Activated CD4-positive, alpha-beta T cell treated with anti-CD3 and anti-CD28 coated beads for 36 hours (primary cell): Measurements from ENCODE around the gene CLEC16A. TPM values are rescaled to one million over a fixed set of nuclear protein-coding genes. Genes with fewer than 3 reads are reported as not detected.
"Not testable (repeated sequence)": the region's sequence is repeated elsewhere in the genome, so short reads cannot be mapped to it uniquely, and the experiment has no call there.

ENCODE experiments used
- ATAC-seq: fragments of 200-7000 bp; cut with Tn5 transposase; one replicate; pipeline ENCODE4 v1.10.0; 2021; ENCODE audit warnings: mild to moderate bottlenecking, moderate library complexity
- CTCF ChIA-PET: fragments of 350-600 bp; sonication (Branson Sonifier 250); formaldehyde crosslinking; loops from one replicate; lab custom pipeline; 2021; ENCODE audit warnings: antibody characterized with exemption; lab: Charles Lee
- POLR2A ChIA-PET: fragments of 350-600 bp; sonication (Branson Sonifier 250); formaldehyde crosslinking; loops from one replicate; lab custom pipeline; 2021; ENCODE audit warnings: antibody characterized with exemption, inconsistent platforms; lab: Charles Lee
- DNase-seq: peaks from one replicate; pipeline ENCODE4 v3.0.0-alpha.2; 2020
- H3K27ac Mint-ChIP-seq: one replicate; pipeline ENCODE4 v1.8.0; 2021; ENCODE audit warnings: mixed read lengths
- H3K27me3 Mint-ChIP-seq: one replicate; pipeline ENCODE4 v1.8.0; 2021; ENCODE audit warnings: mixed read lengths
- H3K36me3 Mint-ChIP-seq: one replicate; pipeline ENCODE4 v1.8.0; 2021; ENCODE audit warnings: low read depth, mixed read lengths
- H3K4me1 Mint-ChIP-seq: one replicate; pipeline ENCODE4 v1.8.0; 2021; ENCODE audit warnings: mixed read lengths
- H3K4me3 Mint-ChIP-seq: one replicate; pipeline ENCODE4 v1.8.0; 2021; ENCODE audit warnings: mild to moderate bottlenecking, moderate library complexity, mixed read lengths
- H3K9me3 Mint-ChIP-seq: one replicate; pipeline ENCODE4 v1.8.0; 2021; ENCODE audit warnings: low read depth, mixed read lengths
- intact Hi-C, 2 experiments: fragments of 100-400 bp; cut with DNase I in 1 of 2; cut with micrococcal nuclease in 1 of 2; formaldehyde crosslinking; loops; one replicate each; pipeline versions ENCODE4 v1.14.2 to v1.15.1; 2022 to 2024; cut with DNase I, micrococcal nuclease
- total RNA-seq, 2 experiments: library from RNA; stranded (reverse); gene quantifications; one replicate each; pipeline ENCODE4 v1.2.3, GENCODE V29; 2021

Gene CLEC16A
- total RNA-seq, 2 experiments from 2014 or later, result 23.5 to 25.4 TPM

- no peak for ATAC-seq
- intact Hi-C loops, result loop anchor here (5.0 to 10.0 kb wide), 6 partner anchors 199 to 1977 kb away; partner anchors contain the start of genes HAPSTR1 (in 1 of the 2), NUBP1 (in 1 of the 2), SNX29 (in 1 of the 2) and USP7 (in 1 of the 2)
- H3K4me1 Mint-ChIP-seq, result peaks cover 75% of the 10 kb centered on the region
- no peaks in the 10 kb centered on the region for H3K9me3 Mint-ChIP-seq
- ChIA-PET POLR2A (interaction anchor here (0.6 to 0.7 kb wide), 3 partner anchors 25 to 342 kb away, joined by 3 to 5 read pairs (median 4); no protein-coding TSS in a partner anchor), CTCF (interaction anchor here (0.7 to 2.6 kb wide), 6 partner anchors 9 to 426 kb away, joined by 3 to 9 read pairs (median 3); no protein-coding TSS in a partner anchor)
- H3K4me3 Mint-ChIP-seq, result peak overlapping the region; percentile 95
- DNase-seq, result peak; percentile 27
- peaks cover 28% of the 10 kb centered on the region for H3K36me3 Mint-ChIP-seq
- H3K27me3 Mint-ChIP-seq, result no peaks in the 10 kb centered on the region
- H3K27ac Mint-ChIP-seq, result peak overlapping the region; percentile 87
These were observed 3.0 kb upstream of the CLEC16A start for GRCh38 chr16:10941127-10941933.

GRCh38 chr16:10941935-10942351 lies 2.4 kb upstream of the CLEC16A start:
- ChIA-PET CTCF (interaction anchor here (0.7 to 1.4 kb wide), 5 partner anchors 9 to 427 kb away, joined by 3 to 4 read pairs (median 3); no protein-coding TSS in a partner anchor), POLR2A (interaction anchor here (0.6 to 0.9 kb wide), 2 partner anchors 23 to 198 kb away, joined by 3 to 4 read pairs; partner anchors contain the start of gene NUBP1)
- intact Hi-C loops, result loop anchor here (1.0 to 10.0 kb wide), 11 partner anchors 71 to 1977 kb away; partner anchors contain the start of genes HAPSTR1 (in 1 of the 2), NUBP1 (in 1 of the 2), RMI2 (in 1 of the 2) and SNN (in 1 of the 2)
- peaks cover 24% of the 10 kb centered on the region for H3K36me3 Mint-ChIP-seq
- not testable (repeated sequence) for ATAC-seq, H3K27ac Mint-ChIP-seq, H3K9me3 Mint-ChIP-seq, H3K27me3 Mint-ChIP-seq
- peaks cover 72% of the 10 kb centered on the region for H3K4me1 Mint-ChIP-seq
- peak; percentile 29 for DNase-seq
- H3K4me3 Mint-ChIP-seq, result peak overlapping the region; percentile 95

GRCh38 chr16:10942352-10943063 lies 1.9 kb upstream of the CLEC16A start, which contains the start of gene DEXI:
TSS of gene DEXI (minus strand) at chr16:10942468. CDS start at chr16:10942005, 463 bp downstream.
- Mint-ChIP-seq H3K4me3 (peak within 1 kb of the TSS; percentile 95), H3K27me3 (no peaks in the 10 kb centered on the region), H3K9me3 (no peaks in the 10 kb centered on the region), H3K36me3 (peaks cover 24% of the 10 kb centered on the region), H3K4me1 (peaks cover 72% of the 10 kb centered on the region), H3K27ac (peak within 1 kb of the TSS; percentile 87)
- ChIA-PET CTCF (interaction anchor here (0.7 to 1.4 kb wide), 5 partner anchors 10 to 109 kb away, joined by 3 to 4 read pairs (median 3); no protein-coding TSS in a partner anchor), POLR2A (interaction anchor here (0.6 to 0.9 kb wide), 3 partner anchors 24 to 553 kb away, joined by 3 to 4 read pairs (median 3); partner anchors contain the start of gene NUBP1)
- DNase-seq (peak; percentile 97), ATAC-seq (peak; percentile 82)
- intact Hi-C loops, result loop anchor here (1.0 to 10.0 kb wide), 11 partner anchors 72 to 1978 kb away; partner anchors contain the start of genes HAPSTR1 (in 1 of the 2), NUBP1 (in 1 of the 2), RMI2 (in 1 of the 2) and SNN (in 1 of the 2)

GRCh38 chr16:10943064-10943353 lies 1.4 kb upstream of the CLEC16A start:
- Mint-ChIP-seq H3K9me3 (no peaks in the 10 kb centered on the region), H3K27ac (peak overlapping the region; percentile 65), H3K4me1 (peaks cover 69% of the 10 kb centered on the region), H3K4me3 (peak overlapping the region; percentile 95), H3K36me3 (peaks cover 23% of the 10 kb centered on the region), H3K27me3 (no peaks in the 10 kb centered on the region)
- ATAC-seq, result no peak
- no peak for DNase-seq
- CTCF ChIA-PET, result interaction anchor here (0.8 kb wide), 1 partner anchor 109 kb away, joined by 3 read pairs; no protein-coding TSS in a partner anchor
- POLR2A ChIA-PET, result no interaction called here
- intact Hi-C loops, result loop anchor here (2.0 to 10.0 kb wide), 8 partner anchors 72 to 1978 kb away; partner anchors contain the start of genes HAPSTR1 (in 1 of the 2), NUBP1 (in 1 of the 2), SNN (in 1 of the 2) and SNX29 (in 1 of the 2)

- H3K4me3 Mint-ChIP-seq, result peak overlapping the region; percentile 89
- ATAC-seq (no peak), DNase-seq (no peak)
- ChIA-PET POLR2A (interaction anchor here (0.5 kb wide), 1 partner anchor 311 kb away, joined by 3 read pairs; the partner anchor contains the start of gene SOCS1), CTCF (interaction anchor here (0.8 to 2.4 kb wide), 4 partner anchors 9 to 19 kb away, joined by 3 to 13 read pairs (median 7); no protein-coding TSS in a partner anchor)
- peaks cover 11% of the 10 kb centered on the region for H3K36me3 Mint-ChIP-seq
- H3K27me3 Mint-ChIP-seq, result no peaks in the 10 kb centered on the region
- intact Hi-C loops, result loop anchor here in 1 of 2 experiments (2.0 to 10.0 kb wide), 4 partner anchors 642 to 1980 kb away; partner anchors contain the start of genes LITAF, RSL1D1, TXNDC11 and USP7
- H3K4me1 Mint-ChIP-seq, result peaks cover 70% of the 10 kb centered on the region
- peak overlapping the region; percentile 80 for H3K27ac Mint-ChIP-seq
- no peaks in the 10 kb centered on the region for H3K9me3 Mint-ChIP-seq
These were observed 862 bp downstream of the CLEC16A start for GRCh38 chr16:10945065-10945787.

GRCh38 chr16:10946308-10946707 lies 1.9 kb downstream of the CLEC16A start:
- Mint-ChIP-seq H3K4me3 (peak overlapping the region; percentile 89), H3K4me1 (peaks cover 66% of the 10 kb centered on the region), H3K27ac (no peak overlapping the region), H3K36me3 (peaks cover 4% of the 10 kb centered on the region), H3K27me3 (no peaks in the 10 kb centered on the region), H3K9me3 (no peaks in the 10 kb centered on the region)
- DNase-seq, result no peak
- no peak for ATAC-seq
- POLR2A ChIA-PET, result no interaction called here
- intact Hi-C loops, result loop anchor here in 1 of 2 experiments (10.0 kb wide), 1 partner anchor 1982 kb away; the partner anchor contains the start of gene USP7
- CTCF ChIA-PET, result interaction anchor here (1.1 to 1.5 kb wide), 2 partner anchors 8 to 11 kb away, joined by 3 to 13 read pairs; no protein-coding TSS in a partner anchor

- Mint-ChIP-seq H3K36me3 (peaks cover 4% of the 10 kb centered on the region), H3K27ac (no peak overlapping the region), H3K4me1 (peaks cover 71% of the 10 kb centered on the region), H3K27me3 (no peaks in the 10 kb centered on the region), H3K9me3 (no peaks in the 10 kb centered on the region), H3K4me3 (no peak overlapping the region)
- ATAC-seq (no peak), DNase-seq (no peak)
- POLR2A ChIA-PET, result no interaction called here
- intact Hi-C loops, result loop anchor here in 1 of 2 experiments (10.0 kb wide), 1 partner anchor 1982 kb away; the partner anchor contains the start of gene USP7
- CTCF ChIA-PET, result interaction anchor here (1.1 to 9.4 kb wide), 2 partner anchors 10 to 17 kb away, joined by 3 to 121 read pairs; no protein-coding TSS in a partner anchor
These were observed 2.9 kb downstream of the CLEC16A start for GRCh38 chr16:10947211-10947787.

GRCh38 chr16:10949424-10949970 lies 5.1 kb downstream of the CLEC16A start:
- intact Hi-C loops, result loop anchor here in 1 of 2 experiments (10.0 kb wide), 1 partner anchor 1985 kb away; the partner anchor contains the start of gene USP7
- Mint-ChIP-seq H3K4me3 (no peak overlapping the region), H3K4me1 (peaks cover 63% of the 10 kb centered on the region)

GRCh38 chr16:10950393-10950792 lies 6.0 kb downstream of the CLEC16A start:
- intact Hi-C loops, result loop anchor here (5.0 to 10.0 kb wide), 3 partner anchors 544 to 764 kb away; no protein-coding TSS in a partner anchor
- no peaks in the 10 kb centered on the region for H3K27me3 Mint-ChIP-seq
- peaks cover 4% of the 10 kb centered on the region for H3K36me3 Mint-ChIP-seq
- CTCF ChIA-PET, result interaction anchor here (0.7 to 9.4 kb wide), 9 partner anchors 10 to 791 kb away, joined by 3 to 121 read pairs (median 4); no protein-coding TSS in a partner anchor
- POLR2A ChIA-PET, result interaction anchor here (0.6 to 1.5 kb wide), 4 partner anchors 225 to 305 kb away, joined by 3 to 4 read pairs (median 4); partner anchors contain the start of gene SOCS1
- ATAC-seq (no peak), DNase-seq (no peak)
- no peak overlapping the region for H3K4me3 Mint-ChIP-seq
- H3K4me1 Mint-ChIP-seq, result peaks cover 67% of the 10 kb centered on the region
- no peaks in the 10 kb centered on the region for H3K9me3 Mint-ChIP-seq
- no peak overlapping the region for H3K27ac Mint-ChIP-seq

More at GRCh38 chr16:10949424-10949970, 5.1 kb downstream of the CLEC16A start:
- Mint-ChIP-seq H3K27ac (peak overlapping the region; percentile 70), H3K36me3 (peaks cover 4% of the 10 kb centered on the region), H3K9me3 (no peaks in the 10 kb centered on the region), H3K27me3 (no peaks in the 10 kb centered on the region)
- ChIA-PET POLR2A (interaction anchor here (0.9 kb wide), 1 partner anchor 306 kb away, joined by 3 read pairs; the partner anchor contains the start of gene SOCS1), CTCF (interaction anchor here (1.1 to 9.4 kb wide), 5 partner anchors 8 to 456 kb away, joined by 3 to 121 read pairs (median 9); no protein-coding TSS in a partner anchor)
- peak; percentile 81 for ATAC-seq
- DNase-seq, result peak; percentile 69
